GM23338 (cell line): ENCODE data around the gene ALKBH1. TPM values are rescaled to one million over a fixed set of nuclear protein-coding genes. Genes with fewer than 3 reads are reported as not detected.

Experiments
- ATAC-seq: fragments of 200-7000 bp; cut with Tn5 transposase; 3 replicates; pipeline ENCODE4 v1.9.1; 2020
- DNase-seq: peaks from one replicate; pipeline ENCODE4 v3.0.0-alpha.2; 2015; ENCODE audit warnings: low spot score
- H2AFZ ChIP-seq: fragments of 200-600 bp; sonication (generic); 2 replicates; pipeline ENCODE4 v1.8.0; 2016; ENCODE audit warnings: antibody characterized with exemption, mild to moderate bottlenecking, moderate library complexity
- H3F3A ChIP-seq: fragments of 200-600 bp; sonication (generic); replicated peaks from 2 replicates; pipeline ENCODE4 v1.8.0; 2017; ENCODE audit warnings: antibody characterized with exemption, mixed run types, low read depth
- H3K27ac ChIP-seq: fragments of 200-600 bp; sonication (generic); 2 replicates; pipeline ENCODE4 v1.6.1; 2016; ENCODE audit warnings: low read depth
- H3K27me3 ChIP-seq: fragments of 200-600 bp; sonication (generic); 2 replicates; pipeline ENCODE4 v1.8.0; 2016; ENCODE audit warnings: mild to moderate bottlenecking, mixed run types, moderate library complexity; ENCODE audit not compliant: insufficient read depth
- H3K36me3 ChIP-seq: fragments of 200-600 bp; sonication (generic); 2 replicates; pipeline ENCODE4 v1.8.0; 2016; ENCODE audit warnings: mild to moderate bottlenecking; ENCODE audit not compliant: insufficient read depth
- H3K4me1 ChIP-seq: fragments of 200-600 bp; sonication (generic); 2 replicates; pipeline ENCODE4 v1.8.0; 2016; ENCODE audit warnings: mild to moderate bottlenecking, moderate library complexity; ENCODE audit not compliant: insufficient read depth
- H3K4me2 ChIP-seq: fragments of 200-600 bp; sonication (generic); 2 replicates; pipeline ENCODE4 v1.7.1; 2017; ENCODE audit warnings: mixed run types
- H3K4me3 ChIP-seq: fragments of 200-600 bp; sonication (generic); 2 replicates; pipeline ENCODE4 v1.6.1; 2016; ENCODE audit warnings: mixed run types
- H3K79me2 ChIP-seq: fragments of 200-600 bp; sonication (generic); replicated peaks from 2 replicates; pipeline ENCODE4 v1.8.0; 2017; ENCODE audit warnings: mild to moderate bottlenecking; ENCODE audit not compliant: insufficient read depth
- H3K9me2 ChIP-seq: fragments of 200-600 bp; sonication (generic); 2 replicates; pipeline ENCODE4 v1.8.0; 2017; ENCODE audit not compliant: insufficient read depth
- H4K20me1 ChIP-seq: fragments of 200-600 bp; sonication (generic); replicated peaks from 2 replicates; pipeline ENCODE4 v1.8.0; 2017; ENCODE audit warnings: mild to moderate bottlenecking; ENCODE audit not compliant: insufficient read depth
- H3K27ac Mint-ChIP-seq: 2 replicates; pipeline ENCODE4 v1.8.0; 2020; ENCODE audit warnings: inconsistent platforms, mild to moderate bottlenecking, moderate library complexity, mixed read lengths
- H3K27me3 Mint-ChIP-seq: 3 replicates; pipeline ENCODE4 v1.8.0; 2022; ENCODE audit warnings: low read depth, mild to moderate bottlenecking, moderate library complexity, mixed read lengths, inconsistent platforms; ENCODE audit not compliant: insufficient read depth, poor library complexity
- H3K36me3 Mint-ChIP-seq: 3 replicates; pipeline ENCODE4 v1.8.0; 2021; ENCODE audit warnings: low read depth, mild to moderate bottlenecking, inconsistent platforms, moderate library complexity, mixed read lengths
- H3K4me1 Mint-ChIP-seq: 3 replicates; pipeline ENCODE4 v1.8.0; 2020; ENCODE audit warnings: mild to moderate bottlenecking, inconsistent platforms, mixed read lengths
- H3K4me3 Mint-ChIP-seq: 3 replicates; pipeline ENCODE4 v1.8.0; 2021; ENCODE audit warnings: moderate library complexity, mild to moderate bottlenecking, inconsistent platforms, mixed read lengths
- H3K9me3 Mint-ChIP-seq: 3 replicates; pipeline ENCODE4 v1.8.0; 2020; ENCODE audit warnings: moderate library complexity, mild to moderate bottlenecking, inconsistent platforms, mixed read lengths
- CREB1 ChIP-seq: fragments of 250-450 bp; sonication (Bioruptor Pico); IDR thresholded peaks from 2 replicates; pipeline ENCODE4 v1.5.0; 2020; ENCODE audit warnings: low read depth, mild to moderate bottlenecking, moderate library complexity
- EZH2 ChIP-seq: fragments of 200-600 bp; sonication (generic); IDR thresholded peaks from one replicate; pipeline ENCODE4 v1.8.0; 2017; ENCODE audit warnings: antibody characterized with exemption, mild to moderate bottlenecking, low read depth; ENCODE audit not compliant: unreplicated experiment
- JUNB ChIP-seq: IDR thresholded peaks from one replicate; pipeline ENCODE4 v1.6.1; 2016; ENCODE audit warnings: antibody characterized with exemption; ENCODE audit not compliant: unreplicated experiment
- NANOG ChIP-seq: IDR thresholded peaks from 2 replicates; pipeline ENCODE4 v1.6.1; 2016; ENCODE audit warnings: antibody characterized with exemption, borderline replicate concordance
- POLR2AphosphoS5 ChIP-seq: IDR thresholded peaks from 2 replicates; pipeline ENCODE4 v1.6.1; 2016; ENCODE audit warnings: antibody characterized with exemption, low read depth
- ZNF114 ChIP-seq: fragments of 250-450 bp; sonication (Bioruptor Pico); IDR thresholded peaks from 2 replicates; pipeline ENCODE4 v1.5.0; 2020; ENCODE audit warnings: mild to moderate bottlenecking, moderate library complexity
- polyA plus RNA-seq: library from polyadenylated mRNA; unstranded; fragments of >200 nt; fragmentation: Nextera tagmentation; extraction: Ambion mirVana; gene quantifications from 2 replicates; pipeline ENCODE4 v1.2.1, GENCODE V29; 2016
- total RNA-seq: library from RNA; depleted of rRNA; stranded (reverse); fragments of >200 nt; shearing (Covaris generic); gene quantifications from 2 replicates; pipeline ENCODE4 v1.2.3, GENCODE V29; 2014
- TF ChIP-seq, protein P1 (sequence below), 2 experiments: fragments of 200-600 bp in 1 of 2; sonication (generic) in 1 of 2; conservative IDR thresholded peaks; 2 replicates each; pipeline versions ENCODE4 v1.5.1 to v1.6.1; 2016 to 2017; ENCODE audit warnings: antibody characterized with exemption in 2 of 2, low read depth in 2 of 2, mild to moderate bottlenecking in 2 of 2, moderate library complexity in 1 of 2
- TF ChIP-seq, protein P2 (sequence below): IDR thresholded peaks from one replicate; pipeline ENCODE4 v1.6.1; 2018; ENCODE audit warnings: antibody characterized with exemption; ENCODE audit not compliant: unreplicated experiment

ALKBH1 gene
- total and polyA plus RNA-seq, 2 experiments from 2014 or later = 13.0 to 22.2 TPM

DNA sequence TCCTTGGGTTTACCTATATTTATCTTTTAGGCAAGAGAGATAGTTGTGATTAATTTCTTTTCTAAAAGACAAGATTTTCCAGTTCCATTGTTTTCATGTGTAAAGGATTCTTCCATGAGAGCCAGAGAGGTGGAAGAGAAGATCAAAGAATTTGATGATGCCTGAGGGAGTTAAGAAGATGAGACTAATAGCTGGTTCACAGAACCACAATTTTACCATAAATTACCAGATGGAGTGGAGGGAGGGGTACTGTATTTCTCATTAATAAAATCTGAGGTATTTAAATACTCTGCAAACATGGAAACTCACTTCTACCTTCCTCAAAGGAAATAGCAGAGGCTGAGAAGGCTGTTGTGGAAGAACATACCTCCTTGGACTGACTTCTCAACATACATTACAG, 34.6 kb downstream of the ALKBH1 start:
- Mint-ChIP-seq H3K9me3 (no peaks in the 10 kb centered on the region), H3K4me1 (no peaks in the 10 kb centered on the region), H3K36me3 (peaks cover 32% of the 10 kb centered on the region), H3K4me3 (no peak overlapping the region), H3K27ac (no peak overlapping the region), H3K27me3 (peaks cover 4% of the 10 kb centered on the region)
- H3K27me3 ChIP-seq = no peaks in the 10 kb centered on the region
- H3K36me3 ChIP-seq = peaks cover 29% of the 10 kb centered on the region
- H2AFZ ChIP-seq = no peak overlapping the region
- no peak overlapping the region for H3K4me2 ChIP-seq
- no peak for TF ChIP-seq EZH2
- TF ChIP-seq, protein P1, sequence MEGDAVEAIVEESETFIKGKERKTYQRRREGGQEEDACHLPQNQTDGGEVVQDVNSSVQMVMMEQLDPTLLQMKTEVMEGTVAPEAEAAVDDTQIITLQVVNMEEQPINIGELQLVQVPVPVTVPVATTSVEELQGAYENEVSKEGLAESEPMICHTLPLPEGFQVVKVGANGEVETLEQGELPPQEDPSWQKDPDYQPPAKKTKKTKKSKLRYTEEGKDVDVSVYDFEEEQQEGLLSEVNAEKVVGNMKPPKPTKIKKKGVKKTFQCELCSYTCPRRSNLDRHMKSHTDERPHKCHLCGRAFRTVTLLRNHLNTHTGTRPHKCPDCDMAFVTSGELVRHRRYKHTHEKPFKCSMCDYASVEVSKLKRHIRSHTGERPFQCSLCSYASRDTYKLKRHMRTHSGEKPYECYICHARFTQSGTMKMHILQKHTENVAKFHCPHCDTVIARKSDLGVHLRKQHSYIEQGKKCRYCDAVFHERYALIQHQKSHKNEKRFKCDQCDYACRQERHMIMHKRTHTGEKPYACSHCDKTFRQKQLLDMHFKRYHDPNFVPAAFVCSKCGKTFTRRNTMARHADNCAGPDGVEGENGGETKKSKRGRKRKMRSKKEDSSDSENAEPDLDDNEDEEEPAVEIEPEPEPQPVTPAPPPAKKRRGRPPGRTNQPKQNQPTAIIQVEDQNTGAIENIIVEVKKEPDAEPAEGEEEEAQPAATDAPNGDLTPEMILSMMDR (conservative IDR thresholded peaks at IDR 0.05; ENCODE audit: low read depth in 2 of 2) = no peak
- TF ChIP-seq NANOG = no peak
- no peak for TF ChIP-seq ZNF114 (CRISPR knock-in tag)
- TF ChIP-seq JUNB = no peak
- TF ChIP-seq, protein P2, sequence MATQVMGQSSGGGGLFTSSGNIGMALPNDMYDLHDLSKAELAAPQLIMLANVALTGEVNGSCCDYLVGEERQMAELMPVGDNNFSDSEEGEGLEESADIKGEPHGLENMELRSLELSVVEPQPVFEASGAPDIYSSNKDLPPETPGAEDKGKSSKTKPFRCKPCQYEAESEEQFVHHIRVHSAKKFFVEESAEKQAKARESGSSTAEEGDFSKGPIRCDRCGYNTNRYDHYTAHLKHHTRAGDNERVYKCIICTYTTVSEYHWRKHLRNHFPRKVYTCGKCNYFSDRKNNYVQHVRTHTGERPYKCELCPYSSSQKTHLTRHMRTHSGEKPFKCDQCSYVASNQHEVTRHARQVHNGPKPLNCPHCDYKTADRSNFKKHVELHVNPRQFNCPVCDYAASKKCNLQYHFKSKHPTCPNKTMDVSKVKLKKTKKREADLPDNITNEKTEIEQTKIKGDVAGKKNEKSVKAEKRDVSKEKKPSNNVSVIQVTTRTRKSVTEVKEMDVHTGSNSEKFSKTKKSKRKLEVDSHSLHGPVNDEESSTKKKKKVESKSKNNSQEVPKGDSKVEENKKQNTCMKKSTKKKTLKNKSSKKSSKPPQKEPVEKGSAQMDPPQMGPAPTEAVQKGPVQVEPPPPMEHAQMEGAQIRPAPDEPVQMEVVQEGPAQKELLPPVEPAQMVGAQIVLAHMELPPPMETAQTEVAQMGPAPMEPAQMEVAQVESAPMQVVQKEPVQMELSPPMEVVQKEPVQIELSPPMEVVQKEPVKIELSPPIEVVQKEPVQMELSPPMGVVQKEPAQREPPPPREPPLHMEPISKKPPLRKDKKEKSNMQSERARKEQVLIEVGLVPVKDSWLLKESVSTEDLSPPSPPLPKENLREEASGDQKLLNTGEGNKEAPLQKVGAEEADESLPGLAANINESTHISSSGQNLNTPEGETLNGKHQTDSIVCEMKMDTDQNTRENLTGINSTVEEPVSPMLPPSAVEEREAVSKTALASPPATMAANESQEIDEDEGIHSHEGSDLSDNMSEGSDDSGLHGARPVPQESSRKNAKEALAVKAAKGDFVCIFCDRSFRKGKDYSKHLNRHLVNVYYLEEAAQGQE = no peak
- H3K27ac ChIP-seq = no peak overlapping the region
- H4K20me1 ChIP-seq = peaks cover 15% of the 10 kb centered on the region
- no peak overlapping the region for H3K4me3 ChIP-seq
- DNase-seq (no peak), ATAC-seq (no peak)
- no peaks in the 10 kb centered on the region for H3K4me1 ChIP-seq
- no peaks in the 10 kb centered on the region for H3K9me2 ChIP-seq
- no peaks in the 10 kb centered on the region for H3K79me2 ChIP-seq
- H3F3A ChIP-seq = 0 out of 2 replicates have a peak, but pooled peaks cover 3% of the 10 kb centered on the region

DNA sequence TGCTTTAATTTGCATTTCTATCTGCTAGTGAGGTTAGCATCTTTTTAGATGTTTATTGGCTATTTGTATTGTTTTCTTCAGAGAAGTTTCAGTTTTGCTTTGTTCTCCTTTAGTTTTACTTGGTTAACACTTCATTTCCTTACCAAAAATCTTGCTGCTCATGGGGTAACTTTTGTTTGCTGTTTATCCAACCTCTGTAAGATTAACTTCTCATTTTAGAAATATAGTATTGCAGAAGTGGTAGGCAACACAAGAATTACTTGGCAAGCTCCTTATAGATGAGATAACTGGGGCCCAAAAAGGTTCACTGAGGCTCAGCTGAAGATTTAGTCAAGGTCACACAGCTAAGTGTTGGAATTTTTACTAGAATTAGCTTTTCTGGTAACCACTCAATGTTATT, 40.5 kb downstream of the ALKBH1 start:
- 0 out of 2 replicates have a peak, but pooled peaks cover 3% of the 10 kb centered on the region for H3F3A ChIP-seq
- peaks cover 2% of the 10 kb centered on the region; the same call in 1 of the 2 replicates for H3K4me1 ChIP-seq
- no peaks in the 10 kb centered on the region for H3K27me3 ChIP-seq
- no peak for ATAC-seq
- no peak overlapping the region for H3K27ac Mint-ChIP-seq
- H3K27me3 Mint-ChIP-seq = no peaks in the 10 kb centered on the region
- H3K36me3 ChIP-seq = no peaks in the 10 kb centered on the region
- no peak overlapping the region for H3K4me3 Mint-ChIP-seq
- H3K27ac ChIP-seq = no peak overlapping the region
- peaks cover 2% of the 10 kb centered on the region; the same call in 1 of the 2 replicates for H4K20me1 ChIP-seq
- no peaks in the 10 kb centered on the region for H3K9me2 ChIP-seq
- no peak overlapping the region for H3K4me3 ChIP-seq
- no peak overlapping the region for H3K4me2 ChIP-seq
- peaks cover under 1% of the 10 kb centered on the region; the same call in 2 of the 3 replicates for H3K4me1 Mint-ChIP-seq
- H3K79me2 ChIP-seq = no peaks in the 10 kb centered on the region
- no peaks in the 10 kb centered on the region for H3K36me3 Mint-ChIP-seq
- no peak overlapping the region for H2AFZ ChIP-seq
- no peaks in the 10 kb centered on the region for H3K9me3 Mint-ChIP-seq
- DNase-seq = no peak
- TF ChIP-seq CREB1 (no peak), POLR2AphosphoS5 (no peak)
